Loucy (cell line): ENCODE data around the gene PCID2.

Source experiments
- H2AFZ ChIP-seq: fragments of 200-600 bp; sonication (generic); 2 replicates; pipeline ENCODE4 v1.6.0; 2016; ENCODE audit warnings: antibody characterized with exemption, mild to moderate bottlenecking, low read length, moderate library complexity
- H3F3A ChIP-seq: fragments of 200-600 bp; 2 replicates; pipeline ENCODE4 v1.6.0; 2016; ENCODE audit warnings: antibody characterized with exemption, low read depth, mild to moderate bottlenecking
- H3K27me3 ChIP-seq: fragments of 200-600 bp; sonication (generic); 2 replicates; pipeline ENCODE4 v1.6.1; 2014; ENCODE audit warnings: low read length, mild to moderate bottlenecking; ENCODE audit not compliant: insufficient read depth, poor library complexity, severe bottlenecking
- H3K36me3 ChIP-seq: fragments of 200-600 bp; sonication (generic); 2 replicates; pipeline ENCODE4 v1.6.1; 2016; ENCODE audit warnings: low read length; ENCODE audit not compliant: insufficient read depth
- H3K4me1 ChIP-seq: fragments of 200-600 bp; sonication (generic); 2 replicates; pipeline ENCODE4 v1.5.1; 2014; ENCODE audit warnings: low read length, mild to moderate bottlenecking; ENCODE audit not compliant: insufficient read depth, poor library complexity, severe bottlenecking
- H3K4me2 ChIP-seq: fragments of 200-600 bp; sonication (generic); 2 replicates; pipeline ENCODE4 v1.6.0; 2014; ENCODE audit warnings: antibody characterized with exemption, low read length, low read depth, mild to moderate bottlenecking; ENCODE audit not compliant: poor library complexity, severe bottlenecking
- H3K4me3 ChIP-seq: fragments of 200-600 bp; sonication (generic); 2 replicates; pipeline ENCODE4 v1.5.1; 2014; ENCODE audit warnings: low read length, mild to moderate bottlenecking, mixed read lengths; ENCODE audit not compliant: poor library complexity, severe bottlenecking
- H3K79me2 ChIP-seq: fragments of 200-600 bp; sonication (generic); 2 replicates; pipeline ENCODE4 v1.6.1; 2014; ENCODE audit warnings: low read length; ENCODE audit not compliant: insufficient read depth
- H3K9ac ChIP-seq: fragments of 200-600 bp; sonication (generic); 2 replicates; pipeline ENCODE4 v1.6.0; 2014; ENCODE audit warnings: mild to moderate bottlenecking, low read depth, low read length, moderate library complexity; ENCODE audit not compliant: poor library complexity, severe bottlenecking
- H3K9me2 ChIP-seq: fragments of 200-600 bp; sonication (generic); replicated peaks from 2 replicates; pipeline ENCODE4 v1.6.1; 2016; ENCODE audit warnings: low read depth, low read length, mixed read lengths
- H3K9me3 ChIP-seq: fragments of 200-600 bp; sonication (generic); 2 replicates; pipeline ENCODE4 v1.6.1; 2014; ENCODE audit warnings: mild to moderate bottlenecking, antibody characterized with exemption, low read length, low read depth; ENCODE audit not compliant: insufficient read depth
- H4K20me1 ChIP-seq: fragments of 200-600 bp; sonication (generic); 2 replicates; pipeline ENCODE4 v1.6.0; 2014; ENCODE audit warnings: antibody characterized with exemption, low read length, mild to moderate bottlenecking; ENCODE audit not compliant: insufficient read depth, poor library complexity, severe bottlenecking
- CTCF ChIP-seq: fragments of 200-600 bp; sonication (generic); conservative IDR thresholded peaks from 2 replicates; pipeline ENCODE4 v1.5.1; 2014; ENCODE audit warnings: mild to moderate bottlenecking, antibody characterized with exemption, low read length
- EZH2phosphoT487 ChIP-seq: fragments of 200-600 bp; IDR thresholded peaks from 2 replicates; pipeline ENCODE4 v1.6.1; 2018; ENCODE audit warnings: antibody characterized with exemption, mild to moderate bottlenecking, moderate library complexity, borderline replicate concordance

The PCID2 gene

GRCh38 chr13:113148407-113148806 is 60.1 kb downstream of the PCID2 start:
- no peaks in the 10 kb centered on the region for H3F3A ChIP-seq
- peaks cover 5% of the 10 kb centered on the region for H3K4me1 ChIP-seq
- no peaks in the 10 kb centered on the region for H3K79me2 ChIP-seq
- H3K36me3 ChIP-seq: no peaks in the 10 kb centered on the region
- H2AFZ ChIP-seq: no peak overlapping the region
- H3K4me3 ChIP-seq: no peak overlapping the region
- H3K4me2 ChIP-seq: no peak overlapping the region
- H3K9ac ChIP-seq: no peak overlapping the region
- no peaks in the 10 kb centered on the region for H4K20me1 ChIP-seq
- H3K9me3 ChIP-seq: no peaks in the 10 kb centered on the region
- H3K27me3 ChIP-seq: no peaks in the 10 kb centered on the region
- TF ChIP-seq EZH2phosphoT487: no peak
- no peaks in the 10 kb centered on the region for H3K9me2 ChIP-seq

GRCh38 chr13:113147206-113147605 is 61.3 kb downstream of the PCID2 start:
- no peaks in the 10 kb centered on the region for H3K36me3 ChIP-seq
- H3K4me3 ChIP-seq: no peak overlapping the region
- no peaks in the 10 kb centered on the region for H3K9me2 ChIP-seq
- H3K4me1 ChIP-seq: no peaks in the 10 kb centered on the region
- no peaks in the 10 kb centered on the region for H4K20me1 ChIP-seq
- H3K4me2 ChIP-seq: no peak overlapping the region
- H3K27me3 ChIP-seq: no peaks in the 10 kb centered on the region
- no peak for TF ChIP-seq EZH2phosphoT487
- no peak for TF ChIP-seq CTCF
- H3K9me3 ChIP-seq: no peaks in the 10 kb centered on the region
- no peak overlapping the region for H3K9ac ChIP-seq
- no peaks in the 10 kb centered on the region for H3K79me2 ChIP-seq
- no peaks in the 10 kb centered on the region for H3F3A ChIP-seq
- H2AFZ ChIP-seq: no peak overlapping the region

DNA sequence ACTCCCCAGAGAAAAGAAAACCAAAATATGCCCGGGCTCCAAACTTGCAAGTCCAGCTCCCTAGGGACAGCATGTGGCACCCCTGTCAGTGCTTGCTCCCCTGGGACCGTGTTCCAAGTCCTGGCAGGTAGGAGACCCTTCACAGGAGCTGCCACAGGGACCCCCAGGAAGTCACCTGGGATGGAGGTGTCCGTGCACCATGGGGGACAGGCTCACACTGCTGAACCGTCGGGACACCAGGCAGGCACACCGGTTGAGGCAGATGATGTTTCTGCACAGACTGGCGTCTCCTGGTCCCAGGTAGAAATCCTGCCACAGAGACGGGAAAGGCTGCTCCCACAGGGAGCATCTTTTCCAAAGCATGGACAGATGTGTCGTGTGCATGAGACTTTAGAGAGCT is 61.7 kb downstream of the PCID2 start:
- TF ChIP-seq CTCF (no peak), EZH2phosphoT487 (no peak)
- H3K4me3 ChIP-seq: no peak overlapping the region
- no peaks in the 10 kb centered on the region for H3K79me2 ChIP-seq
- H3K9me3 ChIP-seq: no peaks in the 10 kb centered on the region
- no peaks in the 10 kb centered on the region for H3K4me1 ChIP-seq
- no peak overlapping the region for H3K9ac ChIP-seq
- no peak overlapping the region for H2AFZ ChIP-seq
- H3K27me3 ChIP-seq: no peaks in the 10 kb centered on the region
- H4K20me1 ChIP-seq: no peaks in the 10 kb centered on the region
- no peaks in the 10 kb centered on the region for H3K36me3 ChIP-seq
- H3F3A ChIP-seq: no peaks in the 10 kb centered on the region
- no peak overlapping the region for H3K4me2 ChIP-seq
- no peaks in the 10 kb centered on the region for H3K9me2 ChIP-seq

GRCh38 chr13:113145911-113146598 is 62.4 kb downstream of the PCID2 start:
- H3K36me3 ChIP-seq: no peaks in the 10 kb centered on the region

More at GRCh38 chr13:113145911-113146598, 62.4 kb downstream of the PCID2 start:
- TF ChIP-seq EZH2phosphoT487 (no peak), CTCF (no peak)
- H3K9ac ChIP-seq: no peak overlapping the region
- H3K4me2 ChIP-seq: no peak overlapping the region
- no peaks in the 10 kb centered on the region for H3F3A ChIP-seq
- H4K20me1 ChIP-seq: no peaks in the 10 kb centered on the region
- H3K4me1 ChIP-seq: no peaks in the 10 kb centered on the region
- no peaks in the 10 kb centered on the region for H3K9me3 ChIP-seq
- H2AFZ ChIP-seq: no peak overlapping the region
- H3K27me3 ChIP-seq: no peaks in the 10 kb centered on the region
- H3K4me3 ChIP-seq: no peak overlapping the region
- H3K9me2 ChIP-seq: no peaks in the 10 kb centered on the region
- H3K79me2 ChIP-seq: no peaks in the 10 kb centered on the region
